ENCODE results near the gene PTTG1IP.

DNA sequence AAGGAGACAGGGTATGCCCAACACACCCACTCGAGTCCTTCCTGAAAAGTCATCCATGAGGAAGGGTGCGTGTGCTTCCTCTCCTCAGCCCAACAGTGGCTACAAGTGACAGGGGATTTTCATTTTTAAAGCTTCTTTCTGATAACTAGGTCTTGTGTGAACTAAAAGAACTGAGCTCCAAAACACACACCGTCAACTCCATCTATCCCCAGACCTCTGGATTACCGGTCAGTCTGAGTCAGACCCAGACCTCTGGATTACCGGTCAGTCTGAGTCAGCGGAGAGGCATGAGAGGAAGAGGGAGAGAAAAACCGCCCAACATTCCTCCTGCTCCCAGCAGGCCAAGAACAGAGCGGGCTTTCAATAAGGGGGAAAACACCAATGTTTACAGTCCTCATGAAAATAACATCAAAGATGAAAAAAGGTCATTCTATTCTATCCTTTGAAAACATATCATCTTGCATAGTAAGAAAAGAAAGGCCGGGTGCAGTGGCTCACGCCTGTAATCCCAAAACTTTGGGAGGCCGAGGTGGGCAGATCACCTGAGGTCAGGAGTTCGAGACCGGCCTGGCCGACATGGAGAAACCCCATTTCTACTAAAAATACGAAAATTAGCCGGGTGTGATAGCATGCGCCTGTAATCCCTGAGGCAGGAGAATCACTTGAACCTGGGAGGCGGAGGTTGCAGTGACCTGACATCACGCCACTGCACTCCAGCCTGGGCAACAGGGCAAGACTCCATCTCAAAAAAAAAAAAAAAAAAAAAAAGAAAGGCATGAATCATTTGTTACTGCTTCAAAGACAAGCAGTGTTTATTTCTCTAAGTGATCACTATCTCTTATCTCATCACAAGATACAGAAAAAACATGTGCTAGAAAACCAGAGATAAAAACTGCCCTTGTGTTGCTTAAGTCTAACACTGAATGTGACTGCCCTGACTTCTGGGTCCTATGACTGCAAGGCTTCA, 3.4 kb downstream of the PTTG1IP start:
- TF ChIP-seq, protein P1, sequence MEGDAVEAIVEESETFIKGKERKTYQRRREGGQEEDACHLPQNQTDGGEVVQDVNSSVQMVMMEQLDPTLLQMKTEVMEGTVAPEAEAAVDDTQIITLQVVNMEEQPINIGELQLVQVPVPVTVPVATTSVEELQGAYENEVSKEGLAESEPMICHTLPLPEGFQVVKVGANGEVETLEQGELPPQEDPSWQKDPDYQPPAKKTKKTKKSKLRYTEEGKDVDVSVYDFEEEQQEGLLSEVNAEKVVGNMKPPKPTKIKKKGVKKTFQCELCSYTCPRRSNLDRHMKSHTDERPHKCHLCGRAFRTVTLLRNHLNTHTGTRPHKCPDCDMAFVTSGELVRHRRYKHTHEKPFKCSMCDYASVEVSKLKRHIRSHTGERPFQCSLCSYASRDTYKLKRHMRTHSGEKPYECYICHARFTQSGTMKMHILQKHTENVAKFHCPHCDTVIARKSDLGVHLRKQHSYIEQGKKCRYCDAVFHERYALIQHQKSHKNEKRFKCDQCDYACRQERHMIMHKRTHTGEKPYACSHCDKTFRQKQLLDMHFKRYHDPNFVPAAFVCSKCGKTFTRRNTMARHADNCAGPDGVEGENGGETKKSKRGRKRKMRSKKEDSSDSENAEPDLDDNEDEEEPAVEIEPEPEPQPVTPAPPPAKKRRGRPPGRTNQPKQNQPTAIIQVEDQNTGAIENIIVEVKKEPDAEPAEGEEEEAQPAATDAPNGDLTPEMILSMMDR (IDR thresholded peaks at IDR 0.05) = no peak
- TF ChIP-seq ETV6 (CRISPR knock-in tag; IDR thresholded peaks at IDR 0.05) (no peak), MXD4 (CRISPR knock-in tag; IDR thresholded peaks at IDR 0.05; ENCODE audit: borderline replicate concordance) (no peak), RELA (CRISPR knock-in tag; IDR thresholded peaks at IDR 0.05; ENCODE audit: borderline replicate concordance) (no peak), KAT7 (CRISPR knock-in tag; IDR thresholded peaks at IDR 0.05; ENCODE audit: borderline replicate concordance) (no peak), ELF4 (CRISPR knock-in tag; IDR thresholded peaks at IDR 0.05; ENCODE audit: low read depth) (no peak), TCF7 (CRISPR knock-in tag; IDR thresholded peaks at IDR 0.05; ENCODE audit: low read depth) (no peak), NFYB (CRISPR knock-in tag; conservative IDR thresholded peaks at IDR 0.05; ENCODE audit: low read depth) (no peak)
- TF ChIP-seq, protein P2, sequence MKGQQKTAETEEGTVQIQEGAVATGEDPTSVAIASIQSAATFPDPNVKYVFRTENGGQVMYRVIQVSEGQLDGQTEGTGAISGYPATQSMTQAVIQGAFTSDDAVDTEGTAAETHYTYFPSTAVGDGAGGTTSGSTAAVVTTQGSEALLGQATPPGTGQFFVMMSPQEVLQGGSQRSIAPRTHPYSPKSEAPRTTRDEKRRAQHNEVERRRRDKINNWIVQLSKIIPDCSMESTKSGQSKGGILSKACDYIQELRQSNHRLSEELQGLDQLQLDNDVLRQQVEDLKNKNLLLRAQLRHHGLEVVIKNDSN (CRISPR knock-in tag; IDR thresholded peaks at IDR 0.05) = no peak
- TF ChIP-seq, protein P3, sequence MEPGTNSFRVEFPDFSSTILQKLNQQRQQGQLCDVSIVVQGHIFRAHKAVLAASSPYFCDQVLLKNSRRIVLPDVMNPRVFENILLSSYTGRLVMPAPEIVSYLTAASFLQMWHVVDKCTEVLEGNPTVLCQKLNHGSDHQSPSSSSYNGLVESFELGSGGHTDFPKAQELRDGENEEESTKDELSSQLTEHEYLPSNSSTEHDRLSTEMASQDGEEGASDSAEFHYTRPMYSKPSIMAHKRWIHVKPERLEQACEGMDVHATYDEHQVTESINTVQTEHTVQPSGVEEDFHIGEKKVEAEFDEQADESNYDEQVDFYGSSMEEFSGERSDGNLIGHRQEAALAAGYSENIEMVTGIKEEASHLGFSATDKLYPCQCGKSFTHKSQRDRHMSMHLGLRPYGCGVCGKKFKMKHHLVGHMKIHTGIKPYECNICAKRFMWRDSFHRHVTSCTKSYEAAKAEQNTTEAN (CRISPR knock-in tag; IDR thresholded peaks at IDR 0.05) = no peak
- TF ChIP-seq, protein P4, sequence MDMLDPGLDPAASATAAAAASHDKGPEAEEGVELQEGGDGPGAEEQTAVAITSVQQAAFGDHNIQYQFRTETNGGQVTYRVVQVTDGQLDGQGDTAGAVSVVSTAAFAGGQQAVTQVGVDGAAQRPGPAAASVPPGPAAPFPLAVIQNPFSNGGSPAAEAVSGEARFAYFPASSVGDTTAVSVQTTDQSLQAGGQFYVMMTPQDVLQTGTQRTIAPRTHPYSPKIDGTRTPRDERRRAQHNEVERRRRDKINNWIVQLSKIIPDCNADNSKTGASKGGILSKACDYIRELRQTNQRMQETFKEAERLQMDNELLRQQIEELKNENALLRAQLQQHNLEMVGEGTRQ (CRISPR knock-in tag; IDR thresholded peaks at IDR 0.05) = no peak
